ENCODE data around the gene KRT71. TPM values are rescaled to one million over a fixed set of nuclear protein-coding genes. Genes with fewer than 3 reads are reported as not detected.

KRT71 gene
- polyA plus RNA-seq, 2 donors = not detected

- no peaks in the 10 kb centered on the region for H3K27me3 ChIP-seq (ENCODE audit: control insufficient read depth in 1 of 2, insufficient read depth in 2 of 2, low read length in 2 of 2)
- no peaks in the 10 kb centered on the region for H3K36me3 ChIP-seq (ENCODE audit: control insufficient read depth in 2 of 2, insufficient read depth in 2 of 2, low read length in 1 of 2)
- H3K9me3 ChIP-seq (ENCODE audit: control insufficient read depth in 2 of 2, insufficient read depth in 1 of 2, low read depth in 1 of 2, low read length in 1 of 2) = no peaks in the 10 kb centered on the region
- H3K4me3 ChIP-seq (ENCODE audit: low read depth in 1 of 2, low read length in 2 of 2) = no peak overlapping the region
- H3K4me1 ChIP-seq (ENCODE audit: control insufficient read depth in 2 of 2, insufficient read depth in 2 of 2, low read length in 1 of 2) = peaks cover 0 to 8% of the 10 kb centered on the region in 2 donors
- no peak overlapping the region for H3K27ac ChIP-seq (ENCODE audit: low read depth in 2 of 2, low read length in 1 of 2)
- WGBS, 2 donors = 83 to 89% methylated on average over 15 of the region's 15 CpGs
Observed at GRCh38 chr12:52546126-52546525, 6.8 kb downstream of the KRT71 start.

- Histone ChIP-seq H3K4me3 (ENCODE audit: low read depth in 1 of 2, low read length in 2 of 2) (no peak overlapping the region), H3K27me3 (ENCODE audit: control insufficient read depth in 1 of 2, insufficient read depth in 2 of 2, low read length in 2 of 2) (no peaks in the 10 kb centered on the region), H3K4me1 (ENCODE audit: control insufficient read depth in 2 of 2, insufficient read depth in 2 of 2, low read length in 1 of 2) (peaks cover 0 to 18% of the 10 kb centered on the region in 2 donors), H3K36me3 (ENCODE audit: control insufficient read depth in 2 of 2, insufficient read depth in 2 of 2, low read length in 1 of 2) (no peaks in the 10 kb centered on the region), H3K9me3 (ENCODE audit: control insufficient read depth in 2 of 2, insufficient read depth in 1 of 2, low read depth in 1 of 2, low read length in 1 of 2) (no peaks in the 10 kb centered on the region), H3K27ac (ENCODE audit: low read depth in 2 of 2, low read length in 1 of 2) (no peak overlapping the region)
- 53 to 62% methylated on average over 17 of the region's 17 CpGs for WGBS, 2 donors
Observed at GRCh38 chr12:52543985-52544883, 8.7 kb downstream of the KRT71 start.

GRCh38 chr12:52542785-52543318 lies 10.1 kb downstream of the KRT71 start:
- no peaks in the 10 kb centered on the region for H3K27me3 ChIP-seq (ENCODE audit: control insufficient read depth in 1 of 2, insufficient read depth in 2 of 2, low read length in 2 of 2)
- H3K4me1 ChIP-seq (ENCODE audit: control insufficient read depth in 2 of 2, insufficient read depth in 2 of 2, low read length in 1 of 2) = peaks cover 0 to 18% of the 10 kb centered on the region in 2 donors
- H3K4me3 ChIP-seq (ENCODE audit: low read depth in 1 of 2, low read length in 2 of 2) = no peak overlapping the region
- no peaks in the 10 kb centered on the region for H3K36me3 ChIP-seq (ENCODE audit: control insufficient read depth in 2 of 2, insufficient read depth in 2 of 2, low read length in 1 of 2)
- WGBS, 2 donors = 68 to 75% methylated on average over 7 of the region's 7 CpGs
- H3K9me3 ChIP-seq (ENCODE audit: control insufficient read depth in 2 of 2, insufficient read depth in 1 of 2, low read depth in 1 of 2, low read length in 1 of 2) = no peaks in the 10 kb centered on the region
- no peak overlapping the region for H3K27ac ChIP-seq (ENCODE audit: low read depth in 2 of 2, low read length in 1 of 2)

- Histone ChIP-seq H3K27me3 (ENCODE audit: control insufficient read depth in 1 of 2, insufficient read depth in 2 of 2, low read length in 2 of 2) (no peaks in the 10 kb centered on the region), H3K4me1 (ENCODE audit: control insufficient read depth in 2 of 2, insufficient read depth in 2 of 2, low read length in 1 of 2) (peaks cover 0 to 19% of the 10 kb centered on the region in 2 donors), H3K36me3 (ENCODE audit: control insufficient read depth in 2 of 2, insufficient read depth in 2 of 2, low read length in 1 of 2) (no peaks in the 10 kb centered on the region), H3K27ac (ENCODE audit: low read depth in 2 of 2, low read length in 1 of 2) (no peak overlapping the region), H3K4me3 (ENCODE audit: low read depth in 1 of 2, low read length in 2 of 2) (no peak overlapping the region), H3K9me3 (ENCODE audit: control insufficient read depth in 2 of 2, insufficient read depth in 1 of 2, low read depth in 1 of 2, low read length in 1 of 2) (no peaks in the 10 kb centered on the region)
Observed at GRCh38 chr12:52542157-52542556, 10.8 kb downstream of the KRT71 start.

- no peaks in the 10 kb centered on the region for H3K27me3 ChIP-seq (ENCODE audit: control insufficient read depth in 1 of 2, insufficient read depth in 2 of 2, low read length in 2 of 2)
- peaks cover 0 to 19% of the 10 kb centered on the region in 2 donors for H3K4me1 ChIP-seq (ENCODE audit: control insufficient read depth in 2 of 2, insufficient read depth in 2 of 2, low read length in 1 of 2)
- no peak overlapping the region for H3K4me3 ChIP-seq (ENCODE audit: low read depth in 1 of 2, low read length in 2 of 2)
- H3K27ac ChIP-seq (ENCODE audit: low read depth in 2 of 2, low read length in 1 of 2) = no peak overlapping the region
- H3K36me3 ChIP-seq (ENCODE audit: control insufficient read depth in 2 of 2, insufficient read depth in 2 of 2, low read length in 1 of 2) = no peaks in the 10 kb centered on the region
- H3K9me3 ChIP-seq (ENCODE audit: control insufficient read depth in 2 of 2, insufficient read depth in 1 of 2, low read depth in 1 of 2, low read length in 1 of 2) = no peaks in the 10 kb centered on the region
- 91 to 93% methylated on average over 5 of the region's 5 CpGs for WGBS, 2 donors
Observed at GRCh38 chr12:52541709-52542108, 11.2 kb downstream of the KRT71 start.

- H3K27ac ChIP-seq (ENCODE audit: low read depth in 2 of 2, low read length in 1 of 2) = no peak overlapping the region
- WGBS, 2 donors = 83 to 92% methylated on average over 7 of the region's 7 CpGs
- no peaks in the 10 kb centered on the region for H3K36me3 ChIP-seq (ENCODE audit: control insufficient read depth in 2 of 2, insufficient read depth in 2 of 2, low read length in 1 of 2)
Observed at GRCh38 chr12:52540531-52540930, 12.4 kb downstream of the KRT71 start.

GRCh38 chr12:52539821-52540173 lies 13.1 kb downstream of the KRT71 start:
- no peak overlapping the region for H3K27ac ChIP-seq (ENCODE audit: low read depth in 2 of 2, low read length in 1 of 2)
- H3K27me3 ChIP-seq (ENCODE audit: control insufficient read depth in 1 of 2, insufficient read depth in 2 of 2, low read length in 2 of 2) = no peaks in the 10 kb centered on the region
- 77 to 93% methylated on average over 2 to 3 of the region's 3 CpGs for WGBS, 2 donors
- H3K9me3 ChIP-seq (ENCODE audit: control insufficient read depth in 2 of 2, insufficient read depth in 1 of 2, low read depth in 1 of 2, low read length in 1 of 2) = no peaks in the 10 kb centered on the region
- no peaks in the 10 kb centered on the region for H3K36me3 ChIP-seq (ENCODE audit: control insufficient read depth in 2 of 2, insufficient read depth in 2 of 2, low read length in 1 of 2)
- H3K4me1 ChIP-seq (ENCODE audit: control insufficient read depth in 2 of 2, insufficient read depth in 2 of 2, low read length in 1 of 2) = peaks cover 0 to 19% of the 10 kb centered on the region in 2 donors
- H3K4me3 ChIP-seq (ENCODE audit: low read depth in 1 of 2, low read length in 2 of 2) = no peak overlapping the region

More at GRCh38 chr12:52540531-52540930, 12.4 kb downstream of the KRT71 start:
- Histone ChIP-seq H3K27me3 (ENCODE audit: control insufficient read depth in 1 of 2, insufficient read depth in 2 of 2, low read length in 2 of 2) (no peaks in the 10 kb centered on the region), H3K4me1 (ENCODE audit: control insufficient read depth in 2 of 2, insufficient read depth in 2 of 2, low read length in 1 of 2) (peaks cover 0 to 19% of the 10 kb centered on the region in 2 donors), H3K9me3 (ENCODE audit: control insufficient read depth in 2 of 2, insufficient read depth in 1 of 2, low read depth in 1 of 2, low read length in 1 of 2) (no peaks in the 10 kb centered on the region), H3K4me3 (ENCODE audit: low read depth in 1 of 2, low read length in 2 of 2) (no peak overlapping the region)

- H3K27ac ChIP-seq (ENCODE audit: low read depth in 2 of 2, low read length in 1 of 2) = no peak overlapping the region
- H3K9me3 ChIP-seq (ENCODE audit: control insufficient read depth in 2 of 2, insufficient read depth in 1 of 2, low read depth in 1 of 2, low read length in 1 of 2) = no peaks in the 10 kb centered on the region
- peaks cover 0 to 14% of the 10 kb centered on the region in 2 donors for H3K4me1 ChIP-seq (ENCODE audit: control insufficient read depth in 2 of 2, insufficient read depth in 2 of 2, low read length in 1 of 2)
- WGBS, 2 donors = 43 to 51% methylated on average over 4 to 5 of the region's 5 CpGs
- no peaks in the 10 kb centered on the region for H3K36me3 ChIP-seq (ENCODE audit: control insufficient read depth in 2 of 2, insufficient read depth in 2 of 2, low read length in 1 of 2)
- H3K4me3 ChIP-seq (ENCODE audit: low read depth in 1 of 2, low read length in 2 of 2) = no peak overlapping the region
- H3K27me3 ChIP-seq (ENCODE audit: control insufficient read depth in 1 of 2, insufficient read depth in 2 of 2, low read length in 2 of 2) = no peaks in the 10 kb centered on the region
Observed at GRCh38 chr12:52539083-52539820, 13.7 kb downstream of the KRT71 start.

- Histone ChIP-seq H3K36me3 (ENCODE audit: control insufficient read depth in 2 of 2, insufficient read depth in 2 of 2, low read length in 1 of 2) (no peaks in the 10 kb centered on the region), H3K9me3 (ENCODE audit: control insufficient read depth in 2 of 2, insufficient read depth in 1 of 2, low read depth in 1 of 2, low read length in 1 of 2) (no peaks in the 10 kb centered on the region), H3K27me3 (ENCODE audit: control insufficient read depth in 1 of 2, insufficient read depth in 2 of 2, low read length in 2 of 2) (no peaks in the 10 kb centered on the region), H3K27ac (ENCODE audit: low read depth in 2 of 2, low read length in 1 of 2) (no peak overlapping the region), H3K4me3 (ENCODE audit: low read depth in 1 of 2, low read length in 2 of 2) (no peak overlapping the region), H3K4me1 (ENCODE audit: control insufficient read depth in 2 of 2, insufficient read depth in 2 of 2, low read length in 1 of 2) (peaks cover 0 to 12% of the 10 kb centered on the region in 2 donors)
- 61 to 65% methylated on average over 3 of the region's 3 CpGs for WGBS, 2 donors
Observed at GRCh38 chr12:52537101-52537500, 15.8 kb downstream of the KRT71 start.

Data from esophagus (tissue), 2 donors.